Hepatocyte (in vitro differentiated cells): ENCODE data around the gene TMEM255B.

Source experiments
- EZH2 ChIP-seq: fragments of 200-600 bp; sonication (generic); IDR thresholded peaks from 2 replicates; pipeline ENCODE4 v1.6.1; 2016; ENCODE audit warnings: antibody characterized with exemption, mild to moderate bottlenecking, borderline replicate concordance
- EZH2phosphoT487 ChIP-seq: fragments of 200-600 bp; sonication (generic); IDR thresholded peaks from one replicate; pipeline ENCODE4 v1.6.1; 2018; ENCODE audit warnings: antibody characterized with exemption, mild to moderate bottlenecking, low read depth, moderate library complexity; ENCODE audit not compliant: unreplicated experiment, severe bottlenecking
- TF ChIP-seq, protein P1 (sequence below): fragments of 200-600 bp; sonication (generic); IDR thresholded peaks from 2 replicates; pipeline ENCODE4 v1.5.1; 2016; ENCODE audit warnings: antibody characterized with exemption, mild to moderate bottlenecking; ENCODE audit not compliant: poor library complexity

DNA sequence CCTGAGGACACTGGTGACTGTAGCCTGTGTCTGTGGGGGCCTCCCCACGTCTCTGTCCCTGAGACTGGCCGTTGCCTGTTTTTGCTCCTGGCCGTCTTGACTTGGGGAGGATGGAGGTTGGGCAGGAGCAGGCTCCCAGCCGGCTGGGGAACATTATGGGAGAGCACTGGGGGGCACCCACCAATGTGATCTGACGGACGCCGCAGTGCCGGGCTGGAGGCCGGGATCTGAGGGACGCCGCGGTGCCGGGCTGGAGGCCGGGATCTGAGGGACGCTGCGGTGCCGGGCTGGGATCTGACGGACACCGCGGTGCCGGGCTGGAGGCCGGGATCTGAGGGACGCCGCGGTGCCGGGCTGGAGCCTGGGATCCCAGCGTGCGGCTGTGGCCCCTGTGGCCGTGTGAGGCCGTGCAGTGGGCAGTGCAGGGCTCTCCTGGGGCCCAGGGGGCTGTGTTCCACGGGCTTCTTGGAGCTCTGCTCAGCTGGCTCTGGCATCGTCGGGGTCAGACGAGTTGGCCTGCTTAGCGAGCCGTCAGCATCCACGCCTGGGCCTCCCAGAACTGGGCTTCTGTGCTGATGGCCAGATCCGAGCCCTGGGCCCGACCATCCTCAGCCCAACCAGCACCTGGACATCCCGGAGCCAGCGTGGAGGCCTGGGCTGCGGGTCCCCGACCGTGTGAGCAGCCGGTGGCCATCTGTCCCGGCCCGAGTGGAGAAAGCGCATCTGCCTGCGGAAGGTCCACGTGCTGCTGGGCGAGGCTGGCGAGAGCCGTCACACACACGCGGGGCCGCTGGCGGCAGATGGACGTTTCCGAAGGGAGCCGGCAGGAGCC is 59.0 kb downstream of the TMEM255B start:
- TF ChIP-seq, protein P1, sequence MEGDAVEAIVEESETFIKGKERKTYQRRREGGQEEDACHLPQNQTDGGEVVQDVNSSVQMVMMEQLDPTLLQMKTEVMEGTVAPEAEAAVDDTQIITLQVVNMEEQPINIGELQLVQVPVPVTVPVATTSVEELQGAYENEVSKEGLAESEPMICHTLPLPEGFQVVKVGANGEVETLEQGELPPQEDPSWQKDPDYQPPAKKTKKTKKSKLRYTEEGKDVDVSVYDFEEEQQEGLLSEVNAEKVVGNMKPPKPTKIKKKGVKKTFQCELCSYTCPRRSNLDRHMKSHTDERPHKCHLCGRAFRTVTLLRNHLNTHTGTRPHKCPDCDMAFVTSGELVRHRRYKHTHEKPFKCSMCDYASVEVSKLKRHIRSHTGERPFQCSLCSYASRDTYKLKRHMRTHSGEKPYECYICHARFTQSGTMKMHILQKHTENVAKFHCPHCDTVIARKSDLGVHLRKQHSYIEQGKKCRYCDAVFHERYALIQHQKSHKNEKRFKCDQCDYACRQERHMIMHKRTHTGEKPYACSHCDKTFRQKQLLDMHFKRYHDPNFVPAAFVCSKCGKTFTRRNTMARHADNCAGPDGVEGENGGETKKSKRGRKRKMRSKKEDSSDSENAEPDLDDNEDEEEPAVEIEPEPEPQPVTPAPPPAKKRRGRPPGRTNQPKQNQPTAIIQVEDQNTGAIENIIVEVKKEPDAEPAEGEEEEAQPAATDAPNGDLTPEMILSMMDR = no peak
- TF ChIP-seq EZH2 (no peak), EZH2phosphoT487 (no peak)
